AG04449 (cell line): ENCODE data around the gene TSPOAP1.

ENCODE experiments used
- CTCF ChIA-PET: fragments of 350-600 bp; formaldehyde crosslinking; extraction: SDS; loops from one replicate; lab custom pipeline; 2021; ENCODE audit warnings: antibody characterized with exemption; lab: Yijun Ruan, JAX
- POLR2A ChIA-PET: fragments of 400-600, 350-600 bp; formaldehyde crosslinking; extraction: SDS; loops from one replicate; lab custom pipeline; 2020; ENCODE audit warnings: antibody characterized with exemption, inconsistent platforms; lab: Yijun Ruan, JAX
- DNase-seq: peaks from one replicate; pipeline ENCODE4 v3.0.0-alpha.2; 2010; ENCODE audit warnings: low read depth, low spot score
- H3K4me3 ChIP-seq: 2 replicates; pipeline ENCODE4 v1.5.1; 2011; ENCODE audit warnings: low read depth, mild to moderate bottlenecking, control low read depth, low read length
- TF ChIP-seq, protein P1 (sequence below): IDR thresholded peaks from one replicate; pipeline ENCODE4 v1.5.1; 2011; ENCODE audit warnings: mild to moderate bottlenecking, moderate library complexity, low read length, control low read depth, inconsistent platforms; ENCODE audit not compliant: insufficient read depth; ENCODE audit errors: missing control alignments

TSPOAP1 gene

DNA sequence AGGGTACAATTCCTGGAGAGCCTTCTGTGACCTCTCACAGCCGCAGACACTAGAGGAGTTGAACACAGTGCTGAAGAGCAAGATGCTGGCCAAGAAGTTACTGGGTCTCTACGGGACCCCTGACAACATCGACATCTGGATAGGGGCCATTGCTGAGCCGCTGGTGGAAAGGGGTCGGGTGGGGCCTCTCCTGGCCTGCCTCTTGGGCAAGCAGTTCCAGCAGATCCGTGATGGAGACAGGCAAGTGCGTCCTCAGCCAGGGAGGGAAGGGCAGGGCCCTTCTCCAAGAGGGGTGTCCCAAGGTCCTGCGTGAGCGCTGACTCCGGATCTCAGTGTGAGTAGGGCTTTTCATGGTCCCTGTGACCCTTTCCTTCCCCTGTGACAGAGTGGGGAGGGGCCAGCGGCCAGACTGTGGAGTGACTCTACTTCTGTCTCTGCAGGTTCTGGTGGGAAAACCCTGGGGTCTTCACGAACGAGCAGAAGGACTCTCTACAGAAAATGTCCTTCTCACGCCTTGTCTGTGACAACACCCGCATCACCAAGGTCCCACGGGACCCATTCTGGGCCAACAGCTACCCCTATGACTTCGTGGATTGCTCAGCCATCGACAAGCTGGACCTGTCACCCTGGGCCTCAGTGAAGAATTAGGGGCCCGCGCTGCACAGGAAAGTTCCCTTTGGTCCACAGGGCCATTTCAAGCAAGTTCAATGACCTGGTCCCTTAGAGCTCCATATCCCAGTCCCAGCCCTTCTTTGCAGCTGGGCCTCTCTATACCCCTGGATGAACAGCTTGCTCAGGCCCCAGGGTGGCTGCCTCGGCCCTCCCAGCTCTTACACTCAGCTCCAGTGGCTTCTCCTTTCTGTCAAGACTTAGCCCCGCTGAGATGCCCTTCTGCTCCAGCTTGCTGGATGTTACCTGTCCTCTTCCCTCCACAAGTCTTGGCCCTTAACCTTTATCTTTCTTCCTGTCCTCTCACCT, 61.0 kb downstream of the TSPOAP1 start:
- ChIA-PET CTCF (interaction anchor here (0.5 to 1.4 kb wide), 2 partner anchors 9 to 252 kb away, joined by 3 to 5 read pairs; no protein-coding TSS in a partner anchor), POLR2A (no interaction called here)
- DNase-seq: no peak
- TF ChIP-seq, protein P1, sequence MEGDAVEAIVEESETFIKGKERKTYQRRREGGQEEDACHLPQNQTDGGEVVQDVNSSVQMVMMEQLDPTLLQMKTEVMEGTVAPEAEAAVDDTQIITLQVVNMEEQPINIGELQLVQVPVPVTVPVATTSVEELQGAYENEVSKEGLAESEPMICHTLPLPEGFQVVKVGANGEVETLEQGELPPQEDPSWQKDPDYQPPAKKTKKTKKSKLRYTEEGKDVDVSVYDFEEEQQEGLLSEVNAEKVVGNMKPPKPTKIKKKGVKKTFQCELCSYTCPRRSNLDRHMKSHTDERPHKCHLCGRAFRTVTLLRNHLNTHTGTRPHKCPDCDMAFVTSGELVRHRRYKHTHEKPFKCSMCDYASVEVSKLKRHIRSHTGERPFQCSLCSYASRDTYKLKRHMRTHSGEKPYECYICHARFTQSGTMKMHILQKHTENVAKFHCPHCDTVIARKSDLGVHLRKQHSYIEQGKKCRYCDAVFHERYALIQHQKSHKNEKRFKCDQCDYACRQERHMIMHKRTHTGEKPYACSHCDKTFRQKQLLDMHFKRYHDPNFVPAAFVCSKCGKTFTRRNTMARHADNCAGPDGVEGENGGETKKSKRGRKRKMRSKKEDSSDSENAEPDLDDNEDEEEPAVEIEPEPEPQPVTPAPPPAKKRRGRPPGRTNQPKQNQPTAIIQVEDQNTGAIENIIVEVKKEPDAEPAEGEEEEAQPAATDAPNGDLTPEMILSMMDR: no peak
- no peak overlapping the region for H3K4me3 ChIP-seq

DNA sequence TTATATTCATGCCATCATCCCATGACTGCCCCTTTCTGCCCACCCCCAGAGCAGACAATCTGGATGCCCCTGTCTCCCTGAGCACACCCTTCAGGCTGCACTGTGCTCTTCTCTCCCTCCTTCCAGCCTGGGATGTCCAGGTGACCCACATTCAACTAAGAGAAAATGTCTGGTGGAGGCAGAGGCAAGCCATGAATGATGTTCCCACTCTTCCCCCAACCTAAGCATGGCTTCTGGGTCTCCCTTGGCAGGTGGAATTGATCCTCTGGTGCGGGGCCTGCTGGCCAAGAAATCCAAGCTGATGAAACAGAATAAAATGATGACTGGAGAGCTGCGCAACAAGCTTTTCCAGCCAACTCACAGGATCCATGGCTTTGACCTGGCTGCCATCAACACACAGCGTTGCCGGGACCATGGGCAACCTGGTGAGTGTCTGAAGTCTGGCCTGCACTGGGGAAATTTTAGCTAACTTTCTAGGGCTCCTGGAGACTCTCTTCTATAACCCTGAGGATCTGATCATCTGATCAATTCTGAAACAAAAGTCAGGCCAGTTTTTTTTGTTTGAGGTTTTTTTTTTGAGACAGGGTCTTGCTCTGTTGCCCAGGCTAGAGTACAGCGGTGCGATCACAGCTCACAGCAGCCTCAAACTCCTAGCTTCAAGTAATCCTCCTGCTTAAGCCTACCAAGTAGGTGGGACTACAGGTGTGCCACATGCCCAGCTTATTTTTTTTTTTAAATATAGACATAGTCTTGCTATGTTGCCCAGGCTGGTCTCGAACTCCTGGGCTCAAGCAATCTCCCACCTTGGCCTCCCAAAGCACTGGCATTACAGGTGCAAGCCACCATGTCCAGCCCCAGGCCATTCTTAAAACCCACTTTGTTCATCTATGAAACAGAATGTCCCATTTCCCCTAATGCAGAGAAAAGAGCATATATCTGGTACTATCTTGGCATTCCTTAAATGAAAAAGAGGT, 62.4 kb downstream of the TSPOAP1 start:
- no peak overlapping the region for H3K4me3 ChIP-seq
- TF ChIP-seq, protein P1: no peak
- POLR2A ChIA-PET: no interaction called here
- CTCF ChIA-PET: no interaction called here
- DNase-seq: no peak

DNA sequence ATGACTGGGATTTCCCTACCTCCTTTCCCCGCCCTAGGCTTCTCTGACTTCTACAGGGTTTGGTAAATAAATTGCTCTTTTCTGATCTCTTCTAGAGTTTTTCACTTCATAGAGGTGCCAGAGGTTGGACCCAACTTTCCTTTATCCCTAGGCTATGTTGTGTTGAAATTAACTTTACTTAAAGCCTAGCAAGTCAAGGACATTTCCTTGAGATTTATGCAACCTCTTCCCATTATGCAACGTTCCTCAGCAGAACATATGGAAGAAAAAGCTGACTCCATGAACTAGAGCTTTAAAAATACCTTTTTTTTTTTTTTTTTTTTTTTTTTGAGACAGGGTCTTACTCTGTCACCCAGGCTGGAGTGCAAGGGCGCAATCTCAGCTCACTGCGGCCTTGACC, 63.3 kb downstream of the TSPOAP1 start:
- TF ChIP-seq, protein P1: no peak
- no peak overlapping the region for H3K4me3 ChIP-seq
- ChIA-PET CTCF (no interaction called here), POLR2A (no interaction called here)
- no peak for DNase-seq

DNA sequence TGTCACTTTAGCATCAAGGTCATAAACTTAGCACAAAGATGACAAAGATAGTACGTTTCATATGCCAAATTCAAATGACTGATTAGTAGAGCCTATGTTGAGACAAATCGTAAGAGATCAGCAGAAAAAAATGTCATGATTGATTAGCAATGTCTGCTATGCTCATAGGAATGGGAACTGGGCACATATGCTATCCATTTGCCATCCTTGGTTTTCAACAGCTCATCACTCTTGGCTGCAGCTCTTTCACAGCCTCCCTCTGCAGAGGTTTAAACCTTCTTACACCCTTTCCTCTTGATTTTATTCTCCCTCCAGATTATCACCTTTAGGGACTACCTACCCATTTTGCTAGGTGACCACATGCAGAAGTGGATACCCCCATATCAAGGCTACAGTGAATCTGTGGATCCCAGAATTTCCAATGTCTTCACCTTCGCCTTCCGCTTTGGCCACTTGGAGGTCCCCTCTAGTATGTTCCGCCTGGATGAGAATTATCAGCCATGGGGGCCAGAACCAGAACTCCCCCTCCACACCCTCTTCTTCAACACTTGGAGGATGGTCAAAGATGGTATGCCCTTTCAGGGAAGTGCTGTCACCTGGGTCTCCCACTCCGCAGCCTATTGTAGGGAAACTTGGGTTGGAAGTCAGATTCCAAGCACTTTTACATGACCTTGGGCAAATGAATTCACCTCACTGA, 64.0 kb downstream of the TSPOAP1 start:
- ChIA-PET CTCF (no interaction called here), POLR2A (no interaction called here)
- no peak for DNase-seq

DNA sequence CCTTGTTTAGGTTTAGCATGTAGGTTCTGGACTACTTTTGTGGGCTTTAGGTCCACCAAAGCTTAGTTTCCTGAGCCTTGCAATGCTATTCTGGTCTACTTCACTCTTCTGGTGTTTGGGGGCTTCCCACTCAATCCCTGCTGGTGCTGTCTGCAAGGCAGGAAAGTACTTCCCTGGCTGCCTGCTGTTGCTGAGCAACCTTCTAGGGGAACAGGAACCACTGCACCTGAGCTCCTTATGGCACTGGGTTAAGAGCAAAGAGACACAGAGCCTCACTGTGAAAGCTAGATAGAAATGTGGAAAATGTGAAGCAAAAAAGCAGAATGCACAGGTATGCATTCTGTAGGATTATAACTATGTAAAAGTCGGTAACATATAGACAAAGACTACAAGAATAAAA, 64.8 kb downstream of the TSPOAP1 start:
- TF ChIP-seq, protein P1: no peak
- no peak for DNase-seq
- no peak overlapping the region for H3K4me3 ChIP-seq
- CTCF ChIA-PET: interaction anchor here (1.0 kb wide), 1 partner anchor 14 kb away, joined by 5 read pairs; no protein-coding TSS in a partner anchor
- POLR2A ChIA-PET: no interaction called here

More for the DNA sequence above, 64.0 kb downstream of the TSPOAP1 start:
- TF ChIP-seq, protein P1: no peak
- no peak overlapping the region for H3K4me3 ChIP-seq
